Heart right ventricle (tissue), 16 donors: ENCODE results near the gene DENND2D. TPM values are rescaled to one million over a fixed set of nuclear protein-coding genes. Genes with fewer than 3 reads are reported as not detected.

Source experiments
- ATAC-seq, 8 donors: fragments of 200-7000 bp; cut with Tn5 transposase; one replicate each; pipeline ENCODE4 v1.9.1; 2020; ENCODE audit warnings: mild to moderate bottlenecking in 8 of 8, moderate library complexity in 8 of 8, moderate number of reproducible peaks in 1 of 8
- DNase-seq, 2 donors: peaks; one replicate each; pipeline ENCODE4 v3.0.0-alpha.2; 2020
- H3K27ac ChIP-seq, 10 donors: fragments of 200-600 bp; sonication (generic) in 2 of 10; one replicate each; pipeline versions ENCODE4 v1.5.0 to v1.8.0; 2020 to 2022; ENCODE audit warnings: mild to moderate bottlenecking in 3 of 10
- H3K27me3 ChIP-seq, 7 donors: fragments of 200-600 bp; one replicate each; pipeline ENCODE4 v1.8.0; 2021 to 2022; ENCODE audit warnings: mild to moderate bottlenecking in 2 of 7
- H3K36me3 ChIP-seq, 9 donors: fragments of 200-600 bp; sonication (generic) in 1 of 9; one replicate each; pipeline versions ENCODE4 v1.5.0 to v1.8.0; 2020 to 2022; ENCODE audit warnings: mild to moderate bottlenecking in 2 of 9
- H3K4me1 ChIP-seq, 9 donors: fragments of 200-600 bp; sonication (generic) in 1 of 9; one replicate each; pipeline versions ENCODE4 v1.5.0 to v1.8.0; 2020 to 2022; ENCODE audit warnings: mild to moderate bottlenecking in 4 of 9
- H3K4me3 ChIP-seq, 10 donors: fragments of 200-600 bp; sonication (generic) in 2 of 10; one replicate each; pipeline versions ENCODE4 v1.5.0 to v1.8.0; 2020 to 2022; ENCODE audit warnings: mild to moderate bottlenecking in 7 of 10, moderate library complexity in 2 of 10
- H3K9me3 ChIP-seq, 11 donors: fragments of 200-600 bp in 10 of 11; sonication (generic) in 2 of 11; one replicate each; pipeline versions ENCODE4 v1.5.0 to v1.8.0; 2013 to 2022; ENCODE audit warnings: mild to moderate bottlenecking in 2 of 11, control low read depth in 1 of 11, moderate library complexity in 1 of 11
- CTCF ChIP-seq, 9 donors: fragments of 200-600 bp; sonication (generic) in 2 of 9; IDR thresholded peaks; one replicate each; pipeline versions ENCODE4 v1.5.0 to v1.8.0; 2021 to 2022; ENCODE audit warnings: antibody characterized with exemption in 9 of 9, mild to moderate bottlenecking in 5 of 9, moderate library complexity in 1 of 9
- WGBS, 2 donors: extraction: QIAGEN DNeasy Blood & Tissue Kit; methylation state at CpG; one replicate each; pipeline ENCODE4 v1.1.7; 2013; ENCODE audit warnings: inconsistent platforms in 1 of 2; 5-methylcytosine and 5-hydroxymethylcytosine counted together
- intact Hi-C, 10 donors: fragments of 100-400 bp; cut with DNase I; formaldehyde crosslinking; loops; one replicate each; pipeline versions ENCODE4 v1.11.1 to v1.14.2; 2022
- polyA plus RNA-seq, 2 donors: library from polyadenylated mRNA; stranded (reverse); fragments of 200-250 nt; gene quantifications; one replicate each; pipeline ENCODE4 v1.2.3, GENCODE V29; 2013
- total RNA-seq, 10 donors: library from RNA; stranded (reverse); fragmentation: NEBNext Ultra II Directional in 3 of 10; extraction: Animal tissue kit (Norgen Biotek cat#: 25700) in 3 of 10; gene quantifications; one replicate each; pipeline versions ENCODE4 v1.2.1 to v1.2.4, GENCODE V29; 2021 to 2023
- donor health status: Arrhythmogenic right ventricular cardiomyopathy.
- donor health status: ischemic (EF 13 %, LVEDD 7.1; RV severe dilation, severe dysfunction).
- donor health status: healthy with polysubstance abuse.
- donor health status: DM: no; HTN: yes; CAD: no.
- donor health status: DM: no; HTN: no; CAD: no.
- donor health status: ischemic (EF 25% LVEDD 6.9; RV normal size, moderate dysfunction).
- donor health status: ischemic (EF 25% LVEDD 5.7; RV mildly dilated, moderate dysfunction).
- donor health status: healthy.
- donor health status: DM: yes; HTN: yes; CAD: no.
- donor health status: Ischemic cardiomyopathy.
- donor health status: ischemic (EF 35%, LVEDD 5.7; RV mildly dilated, moderate dysfunction).
- donor health status: nonischemic (EF 11% LVEDD 7.7; RV severe dilation, severe dysfunction).
- donor health status: DM: yes; HTN: yes; CAD: no.
- donor health status: PGD.
- donor health status: ischemic (EF 29% LVEDD 5.4; RV normal size, mild dysfunction).
- donor health status: nonischemic (EF 23%, LVEDD 6.1; RV moderate dilation, normal function).

DENND2D gene
- total and polyA plus RNA-seq, 12 donors, result 0.46 to 11.9 (median 1.0) TPM

GRCh38 chr1:111184663-111185062, 15.8 kb downstream of the DENND2D start:
- ATAC-seq (no peak), DNase-seq (no peak)
- Histone ChIP-seq H3K27ac (no peak overlapping the region), H3K27me3 (no peaks in the 10 kb centered on the region), H3K4me3 (no peak overlapping the region), H3K36me3 (peaks cover 0 to 87% (median 41%) of the 10 kb centered on the region in 9 donors), H3K9me3 (no peaks in the 10 kb centered on the region), H3K4me1 (peaks cover 0 to 36% (median 0%) of the 10 kb centered on the region in 9 donors)
- no peak for TF ChIP-seq CTCF (IDR thresholded peaks at IDR 0.05)
- intact Hi-C loops, result no loop called here

GRCh38 chr1:111183308-111184069, 17.0 kb downstream of the DENND2D start:
- H3K4me1 ChIP-seq, result peaks cover 0 to 32% (median 0%) of the 10 kb centered on the region in 9 donors
- 96 to 97% methylated on average over 6 of the region's 6 CpGs for WGBS, 2 donors
- peaks cover 0 to 92% (median 41%) of the 10 kb centered on the region in 9 donors for H3K36me3 ChIP-seq
- H3K9me3 ChIP-seq, result no peaks in the 10 kb centered on the region
- no peak for TF ChIP-seq CTCF (IDR thresholded peaks at IDR 0.05)
- no peak for ATAC-seq
- DNase-seq, result no peak
- intact Hi-C loops, result no loop called here
- H3K27me3 ChIP-seq, result no peaks in the 10 kb centered on the region
- no peak overlapping the region for H3K4me3 ChIP-seq
- H3K27ac ChIP-seq, result no peak overlapping the region

- peaks cover 0 to 32% (median 0%) of the 10 kb centered on the region in 9 donors for H3K4me1 ChIP-seq
- DNase-seq (no peak), ATAC-seq (no peak)
- H3K4me3 ChIP-seq, result no peak overlapping the region
- peaks cover 0 to 92% (median 34%) of the 10 kb centered on the region in 9 donors for H3K36me3 ChIP-seq
- WGBS, 2 donors, result 92 to 97% methylated on average over 2 of the region's 2 CpGs
- intact Hi-C loops, result no loop called here
- TF ChIP-seq CTCF (IDR thresholded peaks at IDR 0.05), result no peak
- H3K27ac ChIP-seq, result no peak overlapping the region
- no peaks in the 10 kb centered on the region for H3K9me3 ChIP-seq
- H3K27me3 ChIP-seq, result no peaks in the 10 kb centered on the region
These were observed 18.4 kb downstream of the DENND2D start for GRCh38 chr1:111182052-111182451.

- TF ChIP-seq CTCF (IDR thresholded peaks at IDR 0.05), result no peak
- intact Hi-C loops, result no loop called here
- Histone ChIP-seq H3K9me3 (no peaks in the 10 kb centered on the region), H3K36me3 (peaks cover 0 to 92% (median 24%) of the 10 kb centered on the region in 9 donors), H3K27ac (no peak overlapping the region), H3K27me3 (no peaks in the 10 kb centered on the region), H3K4me1 (peaks cover 0 to 21% (median 0%) of the 10 kb centered on the region in 9 donors), H3K4me3 (no peak overlapping the region)
- DNase-seq (no peak), ATAC-seq (no peak)
These were observed 20.4 kb downstream of the DENND2D start for GRCh38 chr1:111179968-111180533.
